Measurements from ENCODE around the gene ANXA9. TPM values are rescaled to one million over a fixed set of nuclear protein-coding genes. Genes with fewer than 3 reads are reported as not detected.

The ANXA9 gene
- total RNA-seq, 1 donor from 2014 or later: not detected

DNA sequence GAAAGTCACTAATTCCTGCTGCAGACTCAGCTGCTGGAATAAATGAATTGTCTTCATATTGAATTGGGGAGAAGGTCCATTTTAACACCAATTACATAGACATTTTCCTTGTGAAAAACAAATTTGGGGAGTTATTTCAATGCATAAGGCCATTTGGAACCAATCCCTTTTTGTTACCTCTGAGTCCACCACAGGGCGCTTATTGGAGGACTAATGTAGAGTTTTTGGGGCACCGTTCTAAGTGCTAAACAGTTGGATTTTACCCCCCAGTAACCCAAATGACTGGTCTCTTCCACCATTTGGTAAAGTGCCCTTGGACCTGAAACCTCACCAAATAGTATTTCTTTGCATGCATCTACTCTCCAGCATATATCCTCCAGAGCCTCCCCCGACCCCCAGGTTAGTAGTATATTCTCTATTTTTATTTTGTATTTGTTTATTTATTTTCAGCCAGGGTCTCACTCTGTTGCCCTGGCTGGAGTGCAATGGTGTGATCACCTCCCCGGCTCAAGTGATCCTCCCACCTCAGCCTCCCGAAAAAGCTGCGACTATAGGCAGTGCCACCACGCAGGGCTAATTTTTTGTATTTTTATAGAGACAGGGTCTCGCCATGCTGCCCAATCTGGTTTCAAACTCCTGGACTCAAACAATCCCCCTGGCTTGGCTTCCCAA lies 27.7 kb downstream of the ANXA9 start:
- peaks cover 58% of the 10 kb centered on the region for H3K4me1 Mint-ChIP-seq
- TF ChIP-seq, protein P1, sequence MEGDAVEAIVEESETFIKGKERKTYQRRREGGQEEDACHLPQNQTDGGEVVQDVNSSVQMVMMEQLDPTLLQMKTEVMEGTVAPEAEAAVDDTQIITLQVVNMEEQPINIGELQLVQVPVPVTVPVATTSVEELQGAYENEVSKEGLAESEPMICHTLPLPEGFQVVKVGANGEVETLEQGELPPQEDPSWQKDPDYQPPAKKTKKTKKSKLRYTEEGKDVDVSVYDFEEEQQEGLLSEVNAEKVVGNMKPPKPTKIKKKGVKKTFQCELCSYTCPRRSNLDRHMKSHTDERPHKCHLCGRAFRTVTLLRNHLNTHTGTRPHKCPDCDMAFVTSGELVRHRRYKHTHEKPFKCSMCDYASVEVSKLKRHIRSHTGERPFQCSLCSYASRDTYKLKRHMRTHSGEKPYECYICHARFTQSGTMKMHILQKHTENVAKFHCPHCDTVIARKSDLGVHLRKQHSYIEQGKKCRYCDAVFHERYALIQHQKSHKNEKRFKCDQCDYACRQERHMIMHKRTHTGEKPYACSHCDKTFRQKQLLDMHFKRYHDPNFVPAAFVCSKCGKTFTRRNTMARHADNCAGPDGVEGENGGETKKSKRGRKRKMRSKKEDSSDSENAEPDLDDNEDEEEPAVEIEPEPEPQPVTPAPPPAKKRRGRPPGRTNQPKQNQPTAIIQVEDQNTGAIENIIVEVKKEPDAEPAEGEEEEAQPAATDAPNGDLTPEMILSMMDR (IDR thresholded peaks at IDR 0.05): no peak
- peak overlapping the region; percentile 98 for H3K4me3 Mint-ChIP-seq

DNA sequence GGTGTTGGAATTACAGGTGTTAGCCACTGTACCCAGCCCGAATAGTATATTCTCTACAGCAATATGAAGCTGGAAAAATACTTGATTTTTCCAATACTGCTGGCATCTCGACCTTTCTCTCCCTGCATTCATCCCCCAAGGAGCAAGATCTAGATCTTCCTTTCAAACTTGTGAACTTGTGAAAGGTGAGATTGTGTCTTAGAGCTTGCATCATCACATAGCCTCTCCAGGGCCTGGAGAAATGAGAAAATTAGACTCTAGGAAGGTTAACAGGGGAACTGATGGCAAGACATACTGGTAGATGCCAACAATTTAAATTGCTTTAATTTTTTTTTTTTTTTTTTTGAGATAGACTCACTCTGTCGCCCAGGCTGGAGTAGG lies 28.2 kb downstream of the ANXA9 start:
- intact Hi-C loops (cut with micrococcal nuclease): no loop called here
- ChIA-PET POLR2A (interaction anchor here (0.7 kb wide), 1 partner anchor 348 kb away, joined by 5 read pairs; no protein-coding TSS in a partner anchor), CTCF (interaction anchor here (0.9 kb wide), 1 partner anchor 14 kb away, joined by 3 read pairs; no protein-coding TSS in a partner anchor)
- Mint-ChIP-seq H3K4me1 (peaks cover 56% of the 10 kb centered on the region), H3K4me3 (no peak overlapping the region), H3K36me3 (ENCODE audit: low read depth) (peaks cover 18% of the 10 kb centered on the region), H3K27ac (no peak overlapping the region), H3K9me3 (no peaks in the 10 kb centered on the region), H3K27me3 (no peaks in the 10 kb centered on the region)
- DNase-seq (no peak), ATAC-seq (ENCODE audit: low read depth) (no peak)
- TF ChIP-seq, protein P1 (IDR thresholded peaks at IDR 0.05): no peak

More for the DNA sequence above, 27.7 kb downstream of the ANXA9 start:
- ATAC-seq (ENCODE audit: low read depth) (no peak), DNase-seq (no peak)
- Mint-ChIP-seq H3K27ac (no peak overlapping the region), H3K36me3 (ENCODE audit: low read depth) (peaks cover 18% of the 10 kb centered on the region), H3K9me3 (no peaks in the 10 kb centered on the region), H3K27me3 (no peaks in the 10 kb centered on the region)
- ChIA-PET POLR2A (interaction anchor here (0.7 kb wide), 1 partner anchor 348 kb away, joined by 5 read pairs; no protein-coding TSS in a partner anchor), CTCF (interaction anchor here (0.6 to 0.9 kb wide), 2 partner anchors 14 to 52 kb away, joined by 3 read pairs; no protein-coding TSS in a partner anchor)
- intact Hi-C loops (cut with micrococcal nuclease): loop anchor here (2.0 to 10.0 kb wide), 7 partner anchors 39 to 602 kb away; partner anchors contain the start of genes CDC42SE1, PSMD4, SNX27 and TNFAIP8L2

DNA sequence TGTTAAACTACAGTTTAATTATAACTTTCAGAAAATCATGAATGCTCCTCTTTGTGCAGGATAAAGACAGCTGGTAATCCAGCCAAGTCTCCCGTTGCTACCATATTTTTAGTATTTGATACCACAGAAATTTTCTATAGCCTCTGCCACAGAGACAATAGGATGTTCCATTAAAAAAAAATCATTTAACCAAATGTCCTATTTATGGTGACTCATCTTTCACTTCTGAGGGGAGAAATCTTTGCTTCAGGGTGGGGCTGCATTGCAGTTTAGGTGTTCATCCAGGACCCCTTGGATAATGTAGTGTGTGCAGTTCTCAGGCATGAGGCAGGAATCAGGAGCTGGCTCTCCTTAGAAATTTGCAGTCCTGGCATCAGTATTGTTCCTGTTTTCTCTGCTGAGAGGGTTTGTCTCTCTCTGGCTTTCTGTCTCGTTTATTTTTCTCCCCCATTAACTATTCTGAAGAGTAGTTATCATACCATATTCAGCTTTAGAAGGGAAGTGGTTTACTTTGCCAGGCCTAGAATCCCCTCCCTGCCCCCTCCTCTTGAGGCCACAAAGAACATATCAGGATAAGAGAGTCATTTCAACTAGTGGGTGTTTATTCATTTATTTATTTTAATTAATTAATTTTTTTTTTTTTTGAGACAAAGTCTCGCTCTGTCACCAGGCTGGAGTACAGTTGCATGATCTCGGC lies 29.2 kb downstream of the ANXA9 start:
- ATAC-seq (ENCODE audit: low read depth) (no peak), DNase-seq (no peak)
- Mint-ChIP-seq H3K27me3 (no peaks in the 10 kb centered on the region), H3K4me1 (peaks cover 46% of the 10 kb centered on the region), H3K4me3 (no peak overlapping the region), H3K36me3 (ENCODE audit: low read depth) (peaks cover 19% of the 10 kb centered on the region), H3K27ac (no peak overlapping the region), H3K9me3 (no peaks in the 10 kb centered on the region)
- intact Hi-C loops (cut with micrococcal nuclease): no loop called here
- ChIA-PET POLR2A (no interaction called here), CTCF (interaction anchor here (1.2 kb wide), 1 partner anchor 13 kb away, joined by 4 read pairs; no protein-coding TSS in a partner anchor)
- TF ChIP-seq, protein P1 (IDR thresholded peaks at IDR 0.05): no peak

DNA sequence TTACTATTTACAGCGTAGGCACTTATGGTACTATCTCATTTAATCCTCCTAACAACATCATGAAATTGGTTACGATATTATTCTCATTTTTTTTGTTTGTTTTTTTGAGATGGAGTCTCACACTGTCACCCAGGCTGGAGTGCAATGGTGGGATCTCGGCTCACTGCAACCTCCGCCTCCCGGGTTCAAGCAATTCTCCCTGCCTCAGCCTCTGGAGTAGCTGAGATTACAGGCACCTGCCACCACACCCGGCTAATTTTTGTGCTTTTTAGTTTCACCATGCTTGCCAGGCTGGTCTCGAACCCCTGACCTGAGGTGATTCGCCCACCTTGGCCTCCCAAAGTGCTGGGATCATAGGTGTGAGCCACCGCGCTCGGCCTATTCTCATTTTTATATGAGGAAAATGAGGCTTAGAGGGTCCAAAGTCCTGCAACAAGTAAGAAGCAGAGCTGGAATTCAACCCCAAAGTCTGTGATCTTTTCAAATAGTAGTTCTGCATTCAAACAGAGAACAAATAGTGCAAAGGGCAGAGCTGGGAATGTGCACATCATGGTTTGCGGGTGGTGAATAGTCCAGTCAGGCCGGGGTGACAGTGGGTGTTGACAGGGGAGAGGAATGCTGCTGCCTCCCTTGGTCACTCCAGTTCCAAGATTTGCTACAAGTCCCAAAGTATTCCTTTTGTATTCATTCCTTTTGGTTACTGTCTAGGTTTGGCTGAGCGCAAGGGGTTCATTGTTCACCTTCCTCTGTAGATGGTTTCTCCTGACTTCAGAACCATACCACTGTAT lies 30.8 kb downstream of the ANXA9 start:
- TF ChIP-seq, protein P1 (IDR thresholded peaks at IDR 0.05): no peak
- no peak for DNase-seq
- ChIA-PET POLR2A (no interaction called here), CTCF (interaction anchor here (1.2 kb wide), 1 partner anchor 12 kb away, joined by 4 read pairs; no protein-coding TSS in a partner anchor)
- Mint-ChIP-seq H3K4me1 (peaks cover 31% of the 10 kb centered on the region), H3K36me3 (ENCODE audit: low read depth) (peaks cover 22% of the 10 kb centered on the region), H3K27ac (no peak overlapping the region), H3K9me3 (no peaks in the 10 kb centered on the region), H3K27me3 (no peaks in the 10 kb centered on the region), H3K4me3 (no peak overlapping the region)
- no peak for ATAC-seq (ENCODE audit: low read depth)
- intact Hi-C loops (cut with micrococcal nuclease): no loop called here
